ENCODE data around the gene NME8. TPM values are rescaled to one million over a fixed set of nuclear protein-coding genes. Genes with fewer than 3 reads are reported as not detected.

NME8 gene
- total and polyA plus RNA-seq, 2 of the 4 experiments (the other 2 are of a cell fraction) = not detected

- ChIA-PET POLR2A (ENCODE audit: unreplicated experiment) (no interaction called here), CTCF (no interaction called here)
- no peak for DNase-seq
- Histone ChIP-seq H3K56ac (ENCODE audit: extremely low read depth, insufficient read depth, low read length) (no peak overlapping the region), H2AFZ (replicated peaks; ENCODE audit: low read length, poor library complexity) (no peak overlapping the region), H3K9me3 (ENCODE audit: control insufficient read depth, insufficient read depth, low read length) (peaks cover 2% of the 10 kb centered on the region), H3K4me2 (ENCODE audit: low read depth, low read length) (no peak overlapping the region), H3K4me1 (ENCODE audit: control insufficient read depth, insufficient read depth, low read length) (no peaks in the 10 kb centered on the region; the same call in 1 of the 2 replicates), H4K8ac (ENCODE audit: low read depth in 2 of 2, low read length in 2 of 2) (no peak overlapping the region), H3K9me1 (ENCODE audit: insufficient read depth, low read length) (no peaks in the 10 kb centered on the region), H3K18ac (ENCODE audit: low read depth, low read length) (no peak overlapping the region), H2BK5ac (ENCODE audit: low read depth, low read length, poor library complexity, severe bottlenecking) (no peak overlapping the region), H3K27ac (ENCODE audit: insufficient read depth, low read length) (no peak overlapping the region), H2AK9ac (replicated peaks; ENCODE audit: low read depth, low read length, poor library complexity) (no peak overlapping the region), H4K20me1 (ENCODE audit: insufficient read depth, low read length) (no peaks in the 10 kb centered on the region), H2BK15ac (ENCODE audit: low read depth, low read length) (no peak overlapping the region), H2BK120ac (ENCODE audit: low read depth, low read length) (no peak overlapping the region), H4K91ac (ENCODE audit: insufficient read depth, low read depth, low read length) (no peak overlapping the region), H3K23ac (ENCODE audit: low read depth, low read length) (no peak overlapping the region), H3K9ac (ENCODE audit: low read depth, low read length) (no peak overlapping the region), H4K5ac (ENCODE audit: low read depth, low read length) (no peak overlapping the region), H3K4ac (ENCODE audit: low read depth, low read length) (no peak overlapping the region), H2AK5ac (ENCODE audit: low read depth, low read length) (no peak overlapping the region), H3K36me3 (ENCODE audit: control insufficient read depth, insufficient read depth, low read length) (no peaks in the 10 kb centered on the region), H3K79me1 (ENCODE audit: low read depth in 1 of 2, low read length in 2 of 2) (no peaks in the 10 kb centered on the region), H3K27me3 (ENCODE audit: control insufficient read depth, insufficient read depth, low read length) (no peaks in the 10 kb centered on the region), H3K14ac (replicated peaks; ENCODE audit: low read depth, low read length) (no peak overlapping the region), H2BK20ac (ENCODE audit: low read depth, low read length) (no peak overlapping the region), H3K4me3 (ENCODE audit: insufficient read depth, low read depth, low read length) (no peak overlapping the region)
- intact Hi-C loops (cut with micrococcal nuclease) = loop anchor here (5.0 kb wide), 1 partner anchor 473 kb away; no protein-coding TSS in a partner anchor
- in situ Hi-C loops (cut with MboI; ENCODE audit: low sequenced_read_pairs) = no loop called here
- TF ChIP-seq, protein P1, sequence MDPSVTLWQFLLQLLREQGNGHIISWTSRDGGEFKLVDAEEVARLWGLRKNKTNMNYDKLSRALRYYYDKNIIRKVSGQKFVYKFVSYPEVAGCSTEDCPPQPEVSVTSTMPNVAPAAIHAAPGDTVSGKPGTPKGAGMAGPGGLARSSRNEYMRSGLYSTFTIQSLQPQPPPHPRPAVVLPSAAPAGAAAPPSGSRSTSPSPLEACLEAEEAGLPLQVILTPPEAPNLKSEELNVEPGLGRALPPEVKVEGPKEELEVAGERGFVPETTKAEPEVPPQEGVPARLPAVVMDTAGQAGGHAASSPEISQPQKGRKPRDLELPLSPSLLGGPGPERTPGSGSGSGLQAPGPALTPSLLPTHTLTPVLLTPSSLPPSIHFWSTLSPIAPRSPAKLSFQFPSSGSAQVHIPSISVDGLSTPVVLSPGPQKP (IDR thresholded peaks at IDR 0.05; ENCODE audit: borderline replicate concordance, low read depth, low read length) = no peak
- TF ChIP-seq USF2 (IDR thresholded peaks at IDR 0.05; ENCODE audit: low read depth, low read length) (no peak), MAFK (IDR thresholded peaks at IDR 0.05; ENCODE audit: low read depth, low read length) (no peak)
- BruUV-seq (replicated peaks) = no TSS peak
- no peak for ATAC-seq (ENCODE audit: low read depth)
- dilution Hi-C loops (cut with HindIII; ENCODE audit: low sequenced_read_pairs, unreplicated experiment) = no loop called here
- no CpG with 5 or more reads among the region's 3 CpGs for WGBS, 2 experiments (ENCODE audit: extremely low coverage in 2 of 2, insufficient read length in 1 of 2)
Measured at GRCh38 chr7:37899712-37900247, 51.4 kb downstream of the NME8 start.

Data from IMR-90 (cell line).